ENCODE measurements around the gene C1QTNF9. TPM values are rescaled to one million over a fixed set of nuclear protein-coding genes. Genes with fewer than 3 reads are reported as not detected.

The C1QTNF9 gene
- total RNA-seq, 2 donors from 2014 or later: 0.67 TPM; not detected in 1

- Histone ChIP-seq H3K4me1 (peaks cover 0 to 8% of the 10 kb centered on the region in 2 donors), H3K9me3 (no peaks in the 10 kb centered on the region), H3K27ac (no peak overlapping the region), H3K4me3 (no peak overlapping the region), H3K36me3 (peaks cover 57% of the 10 kb centered on the region), H3K27me3 (no peaks in the 10 kb centered on the region)
- TF ChIP-seq, protein P1, sequence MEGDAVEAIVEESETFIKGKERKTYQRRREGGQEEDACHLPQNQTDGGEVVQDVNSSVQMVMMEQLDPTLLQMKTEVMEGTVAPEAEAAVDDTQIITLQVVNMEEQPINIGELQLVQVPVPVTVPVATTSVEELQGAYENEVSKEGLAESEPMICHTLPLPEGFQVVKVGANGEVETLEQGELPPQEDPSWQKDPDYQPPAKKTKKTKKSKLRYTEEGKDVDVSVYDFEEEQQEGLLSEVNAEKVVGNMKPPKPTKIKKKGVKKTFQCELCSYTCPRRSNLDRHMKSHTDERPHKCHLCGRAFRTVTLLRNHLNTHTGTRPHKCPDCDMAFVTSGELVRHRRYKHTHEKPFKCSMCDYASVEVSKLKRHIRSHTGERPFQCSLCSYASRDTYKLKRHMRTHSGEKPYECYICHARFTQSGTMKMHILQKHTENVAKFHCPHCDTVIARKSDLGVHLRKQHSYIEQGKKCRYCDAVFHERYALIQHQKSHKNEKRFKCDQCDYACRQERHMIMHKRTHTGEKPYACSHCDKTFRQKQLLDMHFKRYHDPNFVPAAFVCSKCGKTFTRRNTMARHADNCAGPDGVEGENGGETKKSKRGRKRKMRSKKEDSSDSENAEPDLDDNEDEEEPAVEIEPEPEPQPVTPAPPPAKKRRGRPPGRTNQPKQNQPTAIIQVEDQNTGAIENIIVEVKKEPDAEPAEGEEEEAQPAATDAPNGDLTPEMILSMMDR (IDR thresholded peaks at IDR 0.05): no peak
- peak; percentile 18 for DNase-seq (ENCODE audit: low spot score)
These were observed 7.5 kb upstream of the C1QTNF9 start for GRCh38 chr13:24301911-24302310.

DNA sequence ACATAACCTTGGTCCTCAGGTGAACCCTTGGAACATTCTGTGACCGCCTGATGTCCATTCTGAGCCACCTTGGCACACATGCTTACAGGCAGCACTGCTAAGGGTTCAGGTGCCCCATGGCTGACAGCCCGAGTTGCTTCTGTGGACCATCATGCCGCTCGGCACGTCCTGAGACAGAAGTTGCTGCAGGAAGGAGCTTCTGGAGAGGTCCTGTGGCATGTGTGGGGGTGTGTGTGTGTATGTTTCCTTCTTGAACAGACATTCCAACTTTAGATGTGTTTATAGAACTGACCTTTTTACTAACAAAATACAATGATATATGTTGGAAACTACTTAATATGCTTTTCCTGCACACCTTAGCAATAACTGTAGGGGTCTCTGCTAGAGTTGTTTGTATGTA lies 4.8 kb upstream of the C1QTNF9 start:
- peaks cover 30% of the 10 kb centered on the region for H3K36me3 ChIP-seq
- TF ChIP-seq, protein P1 (IDR thresholded peaks at IDR 0.05): no peak
- no peaks in the 10 kb centered on the region for H3K9me3 ChIP-seq
- no peak overlapping the region for H3K27ac ChIP-seq
- H3K4me3 ChIP-seq: no peak overlapping the region
- H3K27me3 ChIP-seq: no peaks in the 10 kb centered on the region
- H3K4me1 ChIP-seq: peaks cover 0 to 19% of the 10 kb centered on the region in 2 donors
- peak; percentile 49 for DNase-seq (ENCODE audit: low spot score)

- Histone ChIP-seq H3K4me1 (peaks cover 0 to 14% of the 10 kb centered on the region in 2 donors), H3K27me3 (no peaks in the 10 kb centered on the region), H3K36me3 (peaks cover 10% of the 10 kb centered on the region), H3K4me3 (no peak overlapping the region), H3K27ac (no peak overlapping the region), H3K9me3 (no peaks in the 10 kb centered on the region)
- TF ChIP-seq, protein P1 (IDR thresholded peaks at IDR 0.05): no peak
- no peak for DNase-seq (ENCODE audit: low spot score)
These were observed 2.7 kb upstream of the C1QTNF9 start for GRCh38 chr13:24306632-24307031.

DNA sequence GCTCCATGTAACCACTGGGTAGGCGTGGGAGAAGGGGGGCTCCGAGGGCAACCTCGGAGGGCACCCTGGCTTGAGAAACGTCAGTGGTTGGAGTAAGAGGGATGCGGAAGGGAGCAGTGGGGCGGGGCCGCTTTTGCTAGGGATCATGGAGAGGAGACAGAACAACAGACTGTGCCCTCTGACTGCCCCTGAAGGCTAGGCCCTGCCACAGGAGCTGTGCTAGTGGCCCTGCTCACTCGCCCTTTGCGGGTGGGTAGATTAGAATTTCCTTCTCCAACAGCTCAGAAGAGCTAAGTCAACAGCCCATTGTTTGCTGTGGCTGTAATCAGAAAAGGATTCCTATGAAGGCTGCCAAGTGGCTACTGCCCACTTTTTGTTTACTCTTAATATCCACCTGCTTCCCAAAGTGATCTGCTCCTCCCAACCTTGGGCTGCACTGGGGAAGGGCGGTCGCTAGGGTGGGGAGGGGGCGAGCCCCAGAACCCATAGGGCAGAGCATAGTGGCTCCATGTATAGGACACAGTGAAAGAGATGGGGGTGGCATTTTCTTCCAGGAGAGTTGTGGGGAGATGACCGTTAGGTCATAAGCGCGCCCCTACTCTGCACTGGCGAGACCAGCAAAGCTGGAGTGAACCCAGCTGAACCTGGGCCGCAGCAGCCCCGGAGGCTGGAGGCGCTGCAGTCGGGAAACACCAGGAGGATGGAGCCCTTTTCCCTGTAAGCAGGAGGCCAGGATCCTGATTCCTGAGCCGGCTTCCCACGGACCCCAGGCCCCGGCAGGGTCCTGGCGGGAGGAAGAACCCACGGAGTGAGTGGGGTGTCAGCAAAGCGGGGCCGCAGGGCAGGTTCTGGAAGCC lies 1.9 kb upstream of the C1QTNF9 start:
- Histone ChIP-seq H3K27me3 (no peaks in the 10 kb centered on the region), H3K4me1 (peaks cover 0 to 14% of the 10 kb centered on the region in 2 donors), H3K36me3 (peaks cover 7% of the 10 kb centered on the region), H3K27ac (peak overlapping the region in 1 of 2 donors; percentile 7), H3K4me3 (no peak overlapping the region), H3K9me3 (no peaks in the 10 kb centered on the region)
- DNase-seq (ENCODE audit: low spot score): no peak
- TF ChIP-seq, protein P1 (IDR thresholded peaks at IDR 0.05): no peak

DNA sequence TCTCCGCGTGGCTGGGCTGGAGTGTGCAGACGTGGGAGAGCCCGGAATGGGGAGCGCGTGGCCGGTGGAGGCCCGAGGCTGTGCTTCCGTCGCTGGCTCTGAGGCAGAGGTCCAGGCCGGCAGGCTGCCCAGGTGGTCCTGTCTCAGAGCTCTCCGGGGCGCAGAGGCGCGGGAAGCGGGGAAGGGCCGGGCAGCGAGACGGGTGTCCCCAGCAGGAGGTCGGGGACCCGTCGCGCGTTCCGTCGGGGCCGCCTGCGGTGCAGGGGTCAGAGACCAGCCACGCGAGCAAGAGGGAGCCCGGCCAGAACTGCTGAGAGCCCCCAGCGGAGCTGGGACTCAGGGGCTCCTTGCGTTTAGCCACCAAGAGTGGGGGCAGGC lies 1.3 kb upstream of the C1QTNF9 start:
- H3K9me3 ChIP-seq: no peaks in the 10 kb centered on the region
- H3K4me3 ChIP-seq: no peak overlapping the region
- H3K27me3 ChIP-seq: no peaks in the 10 kb centered on the region
- no peak for DNase-seq (ENCODE audit: low spot score)
- H3K36me3 ChIP-seq: peaks cover 5% of the 10 kb centered on the region
- peaks cover 0 to 14% of the 10 kb centered on the region in 2 donors for H3K4me1 ChIP-seq
- peak overlapping the region in 1 of 2 donors; percentile 7 for H3K27ac ChIP-seq
- TF ChIP-seq, protein P1 (IDR thresholded peaks at IDR 0.05): no peak

Data from right atrium auricular region (tissue), 2 donors.